Measurements from ENCODE around the gene CDKN2A. TPM values are rescaled to one million over a fixed set of nuclear protein-coding genes. Genes with fewer than 3 reads are reported as not detected.

The CDKN2A gene
- total RNA-seq, 1 donor from 2014 or later: not detected

GRCh38 chr9:21995666-21996398, 1.6 kb upstream of the CDKN2A start:
- peaks cover 5 to 12% (median 11%) of the 10 kb centered on the region in 3 donors for H3K4me1 ChIP-seq (ENCODE audit: control insufficient read depth in 3 of 3, insufficient read depth in 3 of 3, low read length in 3 of 3)
- H3K27ac ChIP-seq (ENCODE audit: low read depth, low read length): peak overlapping the region; percentile 72
- peak overlapping the region; percentile 69 to 74 (median 73) for H3K9ac ChIP-seq (ENCODE audit: low read depth in 1 of 3, low read length in 3 of 3)
- H3K36me3 ChIP-seq (ENCODE audit: control insufficient read depth in 3 of 3, insufficient read depth in 3 of 3, low read length in 3 of 3): no peaks in the 10 kb centered on the region
- peak overlapping the region; percentile 79 to 87 (median 85) for H3K4me3 ChIP-seq (ENCODE audit: low read length in 3 of 3)
- peaks cover 6 to 16% (median 11%) of the 10 kb centered on the region in 3 donors for H3K27me3 ChIP-seq (ENCODE audit: control insufficient read depth in 3 of 3, insufficient read depth in 3 of 3, low read length in 3 of 3)
- H3K9me3 ChIP-seq (ENCODE audit: control insufficient read depth in 3 of 3, low read length in 3 of 3): no peaks in the 10 kb centered on the region

DNA sequence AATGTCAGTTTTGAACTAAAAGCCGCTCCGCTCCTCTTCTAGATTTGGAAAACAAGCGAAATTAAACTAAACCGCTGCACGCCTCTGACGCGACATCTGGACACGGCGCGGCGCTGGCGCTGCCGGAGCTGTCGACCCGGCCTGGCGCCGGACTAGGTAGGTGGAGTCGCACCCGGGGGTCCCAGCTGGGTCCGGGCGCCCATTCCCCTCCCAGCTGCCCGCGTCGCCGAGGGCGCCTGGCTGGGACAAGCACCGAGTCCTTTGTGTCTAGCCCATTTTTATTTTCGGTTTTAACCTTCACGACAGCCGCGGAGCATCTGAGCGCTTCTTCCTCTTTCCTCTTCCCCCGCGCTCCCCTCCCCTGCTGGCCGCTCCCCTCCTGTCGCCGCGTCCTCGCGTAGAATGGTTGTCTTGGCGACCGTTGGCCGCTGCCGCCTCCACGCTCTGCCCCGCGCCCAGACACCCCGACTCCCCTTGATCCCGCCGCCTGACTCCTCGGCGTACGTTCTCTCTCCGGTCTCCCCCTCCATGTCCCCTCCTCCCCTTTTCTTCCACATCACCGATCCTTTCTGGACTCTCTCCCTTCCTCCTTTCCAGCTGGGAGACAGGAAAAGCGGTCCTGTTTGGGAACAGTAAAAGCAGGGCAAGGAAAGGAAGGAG, 944 bp upstream of the CDKN2A start:
- H3K27ac ChIP-seq (ENCODE audit: low read depth, low read length): peak overlapping the region; percentile 72
- peaks cover 11 to 21% (median 13%) of the 10 kb centered on the region in 3 donors for H3K27me3 ChIP-seq (ENCODE audit: control insufficient read depth in 3 of 3, insufficient read depth in 3 of 3, low read length in 3 of 3)

GRCh38 chr9:21994556-21995005, 389 bp upstream of the CDKN2A start, which contains the start of gene CDKN2B-AS1:
TSS of gene CDKN2B-AS1 (plus strand) at chr9:21994791.
- H3K9ac ChIP-seq (ENCODE audit: low read depth in 1 of 3, low read length in 3 of 3): peak within 1 kb of the TSS; percentile 69 to 74 (median 73)
- peak within 1 kb of the TSS; percentile 72 for H3K27ac ChIP-seq (ENCODE audit: low read depth, low read length)
- peaks cover 17 to 27% (median 18%) of the 10 kb centered on the region in 3 donors for H3K27me3 ChIP-seq (ENCODE audit: control insufficient read depth in 3 of 3, insufficient read depth in 3 of 3, low read length in 3 of 3)
- peaks cover 5 to 12% (median 11%) of the 10 kb centered on the region in 3 donors for H3K4me1 ChIP-seq (ENCODE audit: control insufficient read depth in 3 of 3, insufficient read depth in 3 of 3, low read length in 3 of 3)
- no peaks in the 10 kb centered on the region for H3K9me3 ChIP-seq (ENCODE audit: control insufficient read depth in 3 of 3, low read length in 3 of 3)
- peak within 1 kb of the TSS; percentile 79 to 87 (median 85) for H3K4me3 ChIP-seq (ENCODE audit: low read length in 3 of 3)
- H3K36me3 ChIP-seq (ENCODE audit: control insufficient read depth in 3 of 3, insufficient read depth in 3 of 3, low read length in 3 of 3): no peaks in the 10 kb centered on the region

More for the DNA sequence above, 944 bp upstream of the CDKN2A start:
- Histone ChIP-seq H3K9me3 (ENCODE audit: control insufficient read depth in 3 of 3, low read length in 3 of 3) (no peaks in the 10 kb centered on the region), H3K9ac (ENCODE audit: low read depth in 1 of 3, low read length in 3 of 3) (peak overlapping the region; percentile 69 to 74 (median 73)), H3K4me3 (ENCODE audit: low read length in 3 of 3) (peak overlapping the region; percentile 79 to 87 (median 85)), H3K4me1 (ENCODE audit: control insufficient read depth in 3 of 3, insufficient read depth in 3 of 3, low read length in 3 of 3) (peaks cover 5 to 12% (median 11%) of the 10 kb centered on the region in 3 donors), H3K36me3 (ENCODE audit: control insufficient read depth in 3 of 3, insufficient read depth in 3 of 3, low read length in 3 of 3) (no peaks in the 10 kb centered on the region)

DNA sequence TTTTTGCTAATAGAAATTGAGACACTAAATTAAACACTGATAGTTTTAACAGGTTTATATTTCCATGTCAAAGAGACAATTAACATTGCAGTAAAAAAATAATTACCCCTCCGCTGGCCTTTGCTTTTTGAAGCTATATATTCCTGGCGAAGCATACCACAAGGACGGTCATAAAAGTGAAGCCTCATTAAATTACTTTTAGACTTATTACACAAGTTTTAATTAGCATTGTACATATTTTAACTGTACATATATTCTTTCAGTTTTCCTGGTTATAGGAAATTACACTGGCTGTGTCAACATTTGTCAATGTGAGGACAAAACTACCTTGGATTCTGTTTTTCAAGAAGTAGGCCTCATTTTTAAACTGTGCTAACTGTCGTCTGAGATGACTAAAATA, 1.2 kb downstream of the CDKN2A start:
- H3K27ac ChIP-seq (ENCODE audit: low read depth, low read length): no peak overlapping the region
- H3K4me3 ChIP-seq (ENCODE audit: low read length in 3 of 3): no peak overlapping the region
- no peak overlapping the region for H3K9ac ChIP-seq (ENCODE audit: low read depth in 1 of 3, low read length in 3 of 3)
- H3K9me3 ChIP-seq (ENCODE audit: control insufficient read depth in 3 of 3, low read length in 3 of 3): no peaks in the 10 kb centered on the region
- peaks cover 27 to 36% (median 31%) of the 10 kb centered on the region in 3 donors for H3K27me3 ChIP-seq (ENCODE audit: control insufficient read depth in 3 of 3, insufficient read depth in 3 of 3, low read length in 3 of 3)
- H3K4me1 ChIP-seq (ENCODE audit: control insufficient read depth in 3 of 3, insufficient read depth in 3 of 3, low read length in 3 of 3): peaks cover 5 to 12% (median 11%) of the 10 kb centered on the region in 3 donors
- H3K36me3 ChIP-seq (ENCODE audit: control insufficient read depth in 3 of 3, insufficient read depth in 3 of 3, low read length in 3 of 3): no peaks in the 10 kb centered on the region

GRCh38 chr9:21991072-21991959, 2.9 kb downstream of the CDKN2A start:
- Histone ChIP-seq H3K9me3 (ENCODE audit: control insufficient read depth in 3 of 3, low read length in 3 of 3) (no peaks in the 10 kb centered on the region), H3K27ac (ENCODE audit: low read depth, low read length) (no peak overlapping the region), H3K27me3 (ENCODE audit: control insufficient read depth in 3 of 3, insufficient read depth in 3 of 3, low read length in 3 of 3) (peaks cover 31 to 46% (median 37%) of the 10 kb centered on the region in 3 donors), H3K36me3 (ENCODE audit: control insufficient read depth in 3 of 3, insufficient read depth in 3 of 3, low read length in 3 of 3) (no peaks in the 10 kb centered on the region), H3K4me3 (ENCODE audit: low read length in 3 of 3) (no peak overlapping the region), H3K4me1 (ENCODE audit: control insufficient read depth in 3 of 3, insufficient read depth in 3 of 3, low read length in 3 of 3) (peaks cover 5 to 12% (median 11%) of the 10 kb centered on the region in 3 donors), H3K9ac (ENCODE audit: low read depth in 1 of 3, low read length in 3 of 3) (no peak overlapping the region)

GRCh38 chr9:21989440-21990189, 4.6 kb downstream of the CDKN2A start:
- H3K27ac ChIP-seq (ENCODE audit: low read depth, low read length): no peak overlapping the region
- H3K36me3 ChIP-seq (ENCODE audit: control insufficient read depth in 3 of 3, insufficient read depth in 3 of 3, low read length in 3 of 3): no peaks in the 10 kb centered on the region
- H3K27me3 ChIP-seq (ENCODE audit: control insufficient read depth in 3 of 3, insufficient read depth in 3 of 3, low read length in 3 of 3): peaks cover 31 to 54% (median 39%) of the 10 kb centered on the region in 3 donors
- H3K9ac ChIP-seq (ENCODE audit: low read depth in 1 of 3, low read length in 3 of 3): no peak overlapping the region
- H3K4me1 ChIP-seq (ENCODE audit: control insufficient read depth in 3 of 3, insufficient read depth in 3 of 3, low read length in 3 of 3): peaks cover 5% of the 10 kb centered on the region in 3 donors
- no peaks in the 10 kb centered on the region for H3K9me3 ChIP-seq (ENCODE audit: control insufficient read depth in 3 of 3, low read length in 3 of 3)
- H3K4me3 ChIP-seq (ENCODE audit: low read length in 3 of 3): no peak overlapping the region

GRCh38 chr9:21988056-21988990, 5.9 kb downstream of the CDKN2A start:
- Histone ChIP-seq H3K36me3 (ENCODE audit: control insufficient read depth in 3 of 3, insufficient read depth in 3 of 3, low read length in 3 of 3) (no peaks in the 10 kb centered on the region), H3K4me1 (ENCODE audit: control insufficient read depth in 3 of 3, insufficient read depth in 3 of 3, low read length in 3 of 3) (no peaks in the 10 kb centered on the region), H3K9ac (ENCODE audit: low read depth in 1 of 3, low read length in 3 of 3) (no peak overlapping the region), H3K27me3 (ENCODE audit: control insufficient read depth in 3 of 3, insufficient read depth in 3 of 3, low read length in 3 of 3) (peaks cover 31 to 56% (median 39%) of the 10 kb centered on the region in 3 donors), H3K4me3 (ENCODE audit: low read length in 3 of 3) (no peak overlapping the region), H3K9me3 (ENCODE audit: control insufficient read depth in 3 of 3, low read length in 3 of 3) (no peaks in the 10 kb centered on the region), H3K27ac (ENCODE audit: low read depth, low read length) (no peak overlapping the region)

- H3K4me1 ChIP-seq (ENCODE audit: control insufficient read depth in 3 of 3, insufficient read depth in 3 of 3, low read length in 3 of 3): no peaks in the 10 kb centered on the region
- H3K4me3 ChIP-seq (ENCODE audit: low read length in 3 of 3): no peak overlapping the region
- H3K27ac ChIP-seq (ENCODE audit: low read depth, low read length): no peak overlapping the region
- no peaks in the 10 kb centered on the region for H3K36me3 ChIP-seq (ENCODE audit: control insufficient read depth in 3 of 3, insufficient read depth in 3 of 3, low read length in 3 of 3)
- peaks cover 33 to 52% (median 38%) of the 10 kb centered on the region in 3 donors for H3K27me3 ChIP-seq (ENCODE audit: control insufficient read depth in 3 of 3, insufficient read depth in 3 of 3, low read length in 3 of 3)
- no peak overlapping the region for H3K9ac ChIP-seq (ENCODE audit: low read depth in 1 of 3, low read length in 3 of 3)
- no peaks in the 10 kb centered on the region for H3K9me3 ChIP-seq (ENCODE audit: control insufficient read depth in 3 of 3, low read length in 3 of 3)
Observed at GRCh38 chr9:21985964-21986667, 8.1 kb downstream of the CDKN2A start.
